ENCODE results near the gene MYOM3. TPM values are rescaled to one million over a fixed set of nuclear protein-coding genes. Genes with fewer than 3 reads are reported as not detected.
"Not testable (repeated sequence)": the region's sequence is repeated elsewhere in the genome, so short reads cannot be mapped to it uniquely, and the experiment has no call there.

Gene MYOM3
- total RNA-seq, 1 donor from 2014 or later: not detected

- no peaks in the 10 kb centered on the region for H3K4me1 Mint-ChIP-seq (ENCODE audit: low read depth, unreplicated experiment)
- no peak overlapping the region for H3K4me3 Mint-ChIP-seq (ENCODE audit: unreplicated experiment)
- no peaks in the 10 kb centered on the region for H3K36me3 Mint-ChIP-seq (ENCODE audit: unreplicated experiment)
- no peak for TF ChIP-seq CTCF (IDR thresholded peaks at IDR 0.05; ENCODE audit: partially characterized antibody, unreplicated experiment)
- peaks cover 3% of the 10 kb centered on the region for H3K27me3 Mint-ChIP-seq (ENCODE audit: unreplicated experiment)
- H3K27ac Mint-ChIP-seq (ENCODE audit: unreplicated experiment): no peak overlapping the region
- H3K9me3 Mint-ChIP-seq (ENCODE audit: unreplicated experiment): no peaks in the 10 kb centered on the region
- no peak for DNase-seq
Measured at GRCh38 chr1:24015221-24016210, 96.4 kb downstream of the MYOM3 start.

- not testable (repeated sequence) for H3K4me1 Mint-ChIP-seq (ENCODE audit: low read depth, unreplicated experiment); H3K27me3 Mint-ChIP-seq (ENCODE audit: unreplicated experiment); H3K9me3 Mint-ChIP-seq (ENCODE audit: unreplicated experiment); H3K36me3 Mint-ChIP-seq (ENCODE audit: unreplicated experiment); DNase-seq; H3K27ac Mint-ChIP-seq (ENCODE audit: unreplicated experiment); H3K4me3 Mint-ChIP-seq (ENCODE audit: unreplicated experiment)
Measured at GRCh38 chr1:24012878-24013277, 99.1 kb downstream of the MYOM3 start.

GRCh38 chr1:24010650-24011049, 101.3 kb downstream of the MYOM3 start:
- DNase-seq: no peak
- no peak for TF ChIP-seq CTCF (IDR thresholded peaks at IDR 0.05; ENCODE audit: partially characterized antibody, unreplicated experiment)
- no peaks in the 10 kb centered on the region for H3K36me3 Mint-ChIP-seq (ENCODE audit: unreplicated experiment)
- no peak overlapping the region for H3K27ac Mint-ChIP-seq (ENCODE audit: unreplicated experiment)
- H3K27me3 Mint-ChIP-seq (ENCODE audit: unreplicated experiment): peaks cover 2% of the 10 kb centered on the region
- no peaks in the 10 kb centered on the region for H3K9me3 Mint-ChIP-seq (ENCODE audit: unreplicated experiment)
- H3K4me3 Mint-ChIP-seq (ENCODE audit: unreplicated experiment): no peak overlapping the region
- peaks cover 3% of the 10 kb centered on the region for H3K4me1 Mint-ChIP-seq (ENCODE audit: low read depth, unreplicated experiment)

GRCh38 chr1:24009406-24009805, 102.5 kb downstream of the MYOM3 start:
- no peaks in the 10 kb centered on the region for H3K36me3 Mint-ChIP-seq (ENCODE audit: unreplicated experiment)
- DNase-seq: no peak
- no peak for TF ChIP-seq CTCF (IDR thresholded peaks at IDR 0.05; ENCODE audit: partially characterized antibody, unreplicated experiment)
- H3K27ac Mint-ChIP-seq (ENCODE audit: unreplicated experiment): no peak overlapping the region
- no peaks in the 10 kb centered on the region for H3K9me3 Mint-ChIP-seq (ENCODE audit: unreplicated experiment)
- H3K4me3 Mint-ChIP-seq (ENCODE audit: unreplicated experiment): no peak overlapping the region
- H3K27me3 Mint-ChIP-seq (ENCODE audit: unreplicated experiment): peaks cover 2% of the 10 kb centered on the region
- peaks cover 3% of the 10 kb centered on the region for H3K4me1 Mint-ChIP-seq (ENCODE audit: low read depth, unreplicated experiment)

GRCh38 chr1:24008574-24009184, 103.3 kb downstream of the MYOM3 start:
- H3K36me3 Mint-ChIP-seq (ENCODE audit: unreplicated experiment); DNase-seq; H3K4me3 Mint-ChIP-seq (ENCODE audit: unreplicated experiment); H3K4me1 Mint-ChIP-seq (ENCODE audit: low read depth, unreplicated experiment); H3K27ac Mint-ChIP-seq (ENCODE audit: unreplicated experiment); H3K27me3 Mint-ChIP-seq (ENCODE audit: unreplicated experiment); H3K9me3 Mint-ChIP-seq (ENCODE audit: unreplicated experiment): not testable (repeated sequence)

GRCh38 chr1:24007079-24007478, 104.9 kb downstream of the MYOM3 start:
- Mint-ChIP-seq H3K9me3 (ENCODE audit: unreplicated experiment) (no peaks in the 10 kb centered on the region), H3K27ac (ENCODE audit: unreplicated experiment) (no peak overlapping the region), H3K36me3 (ENCODE audit: unreplicated experiment) (no peaks in the 10 kb centered on the region), H3K4me3 (ENCODE audit: unreplicated experiment) (no peak overlapping the region), H3K4me1 (ENCODE audit: low read depth, unreplicated experiment) (peaks cover 10% of the 10 kb centered on the region), H3K27me3 (ENCODE audit: unreplicated experiment) (no peaks in the 10 kb centered on the region)
- TF ChIP-seq CTCF (IDR thresholded peaks at IDR 0.05; ENCODE audit: partially characterized antibody, unreplicated experiment): no peak
- no peak for DNase-seq

Measured in glutamatergic neuron (in vitro differentiated cells).